WTC11 (cell line): ENCODE measurements around the gene TMEM181. TPM values are rescaled to one million over a fixed set of nuclear protein-coding genes. Genes with fewer than 3 reads are reported as not detected.

Source experiments
- ATF1 ChIP-seq: sonication (generic); formaldehyde crosslinking; IDR thresholded peaks from 2 replicates; pipeline ENCODE4 v1.8.1; 2023; ENCODE audit warnings: mild to moderate bottlenecking, moderate library complexity, missing genetic modification reagents
- ESRRA ChIP-seq: sonication (generic); formaldehyde crosslinking; IDR thresholded peaks from 2 replicates; pipeline ENCODE4 v1.8.1; 2022; ENCODE audit warnings: mild to moderate bottlenecking, missing genetic modification reagents, borderline replicate concordance
- ETV6 ChIP-seq: sonication (generic); formaldehyde crosslinking; IDR thresholded peaks from 2 replicates; pipeline ENCODE4 v1.8.1; 2022; ENCODE audit warnings: mild to moderate bottlenecking, missing genetic modification reagents
- GTF2I ChIP-seq: fragments of 250-450 bp; sonication (Bioruptor Pico); conservative IDR thresholded peaks from 2 replicates; pipeline ENCODE4 v1.4.0; 2021; ENCODE audit warnings: mild to moderate bottlenecking
- MYBL2 ChIP-seq: sonication (generic); formaldehyde crosslinking; IDR thresholded peaks from 2 replicates; pipeline ENCODE4 v1.8.1; 2023; ENCODE audit warnings: mild to moderate bottlenecking, moderate library complexity, missing genetic modification reagents
- NR2C2 ChIP-seq: sonication (generic); formaldehyde crosslinking; IDR thresholded peaks from 2 replicates; pipeline ENCODE4 v1.8.0; 2022; ENCODE audit warnings: mild to moderate bottlenecking, missing genetic modification reagents
- RELA ChIP-seq: sonication (generic); formaldehyde crosslinking; IDR thresholded peaks from 2 replicates; pipeline ENCODE4 v1.8.1; 2022; ENCODE audit warnings: missing genetic modification reagents, mild to moderate bottlenecking, borderline replicate concordance
- SMAD3 ChIP-seq: sonication (generic); formaldehyde crosslinking; IDR thresholded peaks from 2 replicates; pipeline ENCODE4 v1.8.0; 2022; ENCODE audit warnings: missing genetic modification reagents, mild to moderate bottlenecking, borderline replicate concordance
- TP53 ChIP-seq: sonication (generic); formaldehyde crosslinking; IDR thresholded peaks from 2 replicates; pipeline ENCODE4 v1.8.1; 2023; ENCODE audit warnings: mild to moderate bottlenecking, missing genetic modification reagents
- ZNF121 ChIP-seq: sonication (generic); formaldehyde crosslinking; IDR thresholded peaks from 2 replicates; pipeline ENCODE4 v1.8.0; 2023; ENCODE audit warnings: missing genetic modification reagents
- ZNF317 ChIP-seq: sonication (generic); formaldehyde crosslinking; IDR thresholded peaks from 2 replicates; pipeline ENCODE4 v1.8.1; 2023; ENCODE audit warnings: low read depth, mild to moderate bottlenecking, moderate library complexity, missing genetic modification reagents, borderline replicate concordance
- total RNA-seq: library from RNA; stranded (reverse); gene quantifications from 3 replicates; pipeline ENCODE4 v1.2.3, GENCODE V29; 2021
- TF ChIP-seq, protein P1 (sequence below): sonication (generic); formaldehyde crosslinking; IDR thresholded peaks from 2 replicates; pipeline ENCODE4 v1.8.1; 2023; ENCODE audit warnings: mild to moderate bottlenecking, missing genetic modification reagents, borderline replicate concordance
- TF ChIP-seq, protein P2 (sequence below): sonication (generic); formaldehyde crosslinking; IDR thresholded peaks from 2 replicates; pipeline ENCODE4 v1.8.1; 2022; ENCODE audit warnings: low read depth, mild to moderate bottlenecking, moderate library complexity, missing genetic modification reagents, borderline replicate concordance
- TF ChIP-seq, protein P3 (sequence below): sonication (generic); formaldehyde crosslinking; conservative IDR thresholded peaks from 2 replicates; pipeline ENCODE4 v1.8.1; 2023; ENCODE audit warnings: mild to moderate bottlenecking, low read depth, missing genetic modification reagents, moderate library complexity
- TF ChIP-seq, protein P4 (sequence below): sonication (generic); formaldehyde crosslinking; IDR thresholded peaks from 2 replicates; pipeline ENCODE4 v1.8.1; 2023; ENCODE audit warnings: mild to moderate bottlenecking, missing genetic modification reagents
- TF ChIP-seq, protein P5 (sequence below): sonication (generic); formaldehyde crosslinking; IDR thresholded peaks from 2 replicates; pipeline ENCODE4 v1.8.0; 2023; ENCODE audit warnings: missing genetic modification reagents, mild to moderate bottlenecking, borderline replicate concordance
- TF ChIP-seq, protein P6 (sequence below): sonication (generic); formaldehyde crosslinking; IDR thresholded peaks from 2 replicates; pipeline ENCODE4 v1.8.0; 2022; ENCODE audit warnings: mild to moderate bottlenecking, missing genetic modification reagents
- TF ChIP-seq, protein P7 (sequence below): sonication (generic); formaldehyde crosslinking; IDR thresholded peaks from 2 replicates; pipeline ENCODE4 v1.8.0; 2023; ENCODE audit warnings: mild to moderate bottlenecking, missing genetic modification reagents

TMEM181 gene
- total RNA-seq, 1 experiment from 2014 or later: 18.8 TPM

DNA sequence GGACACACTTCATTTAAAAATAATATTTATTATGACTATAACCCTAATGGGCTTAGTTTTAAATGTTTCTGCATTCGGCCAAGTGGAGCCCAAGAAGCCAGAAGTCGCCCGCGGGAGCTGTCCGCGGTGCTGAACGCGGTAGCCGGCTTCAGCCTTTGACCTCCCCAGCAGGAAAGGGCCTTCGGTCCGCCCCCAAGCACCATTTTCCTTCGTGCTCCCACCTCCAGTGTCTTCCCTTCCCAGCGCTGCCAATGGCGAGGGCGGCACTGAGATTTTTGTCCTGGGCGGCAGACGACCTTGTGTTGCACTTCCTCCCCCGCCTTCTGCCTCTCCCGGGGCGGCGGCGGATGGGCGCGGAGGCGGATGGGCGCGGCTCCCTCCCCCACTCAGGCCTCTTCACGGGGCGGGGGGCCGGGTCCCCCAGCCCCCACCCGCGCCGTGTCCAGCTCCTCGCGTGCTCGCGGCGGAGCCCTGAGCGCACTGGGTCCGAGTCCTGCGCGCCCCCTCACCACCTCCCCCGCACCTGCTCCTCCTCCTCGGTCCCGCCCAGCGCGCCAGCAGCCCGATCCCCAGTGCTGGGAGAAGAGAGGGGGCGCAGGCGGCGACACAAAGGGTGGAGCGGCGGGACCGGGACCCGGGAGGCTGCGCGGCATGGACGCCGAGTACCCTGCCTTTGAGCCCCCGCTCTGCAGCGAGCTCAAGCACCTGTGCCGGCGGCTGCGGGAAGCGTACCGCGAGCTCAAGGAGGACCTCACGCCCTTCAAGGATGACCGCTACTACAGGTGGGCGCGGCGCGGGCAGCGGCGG is 23.6 kb upstream of the TMEM181 start (continued):
- TF ChIP-seq ATF1 (CRISPR knock-in tag) (no peak), ZNF317 (CRISPR knock-in tag) (0 out of 2 replicates have a peak, but pooled peaks have one; percentile 46), SMAD3 (CRISPR knock-in tag) (peak; percentile 84; the same call in 1 of the 2 replicates), NR2C2 (no peak), ESRRA (CRISPR knock-in tag) (peak; percentile 79; the same call in 1 of the 2 replicates), MYBL2 (no peak; the same call in 1 of the 2 replicates), ETV6 (CRISPR knock-in tag) (peak; percentile 79), GTF2I (CRISPR knock-in tag) (no peak), ZNF121 (CRISPR knock-in tag) (no peak), RELA (CRISPR knock-in tag) (peak; percentile 82), TP53 (CRISPR knock-in tag) (peak; percentile 20; the same call in 1 of the 2 replicates)
- TF ChIP-seq, protein P1, sequence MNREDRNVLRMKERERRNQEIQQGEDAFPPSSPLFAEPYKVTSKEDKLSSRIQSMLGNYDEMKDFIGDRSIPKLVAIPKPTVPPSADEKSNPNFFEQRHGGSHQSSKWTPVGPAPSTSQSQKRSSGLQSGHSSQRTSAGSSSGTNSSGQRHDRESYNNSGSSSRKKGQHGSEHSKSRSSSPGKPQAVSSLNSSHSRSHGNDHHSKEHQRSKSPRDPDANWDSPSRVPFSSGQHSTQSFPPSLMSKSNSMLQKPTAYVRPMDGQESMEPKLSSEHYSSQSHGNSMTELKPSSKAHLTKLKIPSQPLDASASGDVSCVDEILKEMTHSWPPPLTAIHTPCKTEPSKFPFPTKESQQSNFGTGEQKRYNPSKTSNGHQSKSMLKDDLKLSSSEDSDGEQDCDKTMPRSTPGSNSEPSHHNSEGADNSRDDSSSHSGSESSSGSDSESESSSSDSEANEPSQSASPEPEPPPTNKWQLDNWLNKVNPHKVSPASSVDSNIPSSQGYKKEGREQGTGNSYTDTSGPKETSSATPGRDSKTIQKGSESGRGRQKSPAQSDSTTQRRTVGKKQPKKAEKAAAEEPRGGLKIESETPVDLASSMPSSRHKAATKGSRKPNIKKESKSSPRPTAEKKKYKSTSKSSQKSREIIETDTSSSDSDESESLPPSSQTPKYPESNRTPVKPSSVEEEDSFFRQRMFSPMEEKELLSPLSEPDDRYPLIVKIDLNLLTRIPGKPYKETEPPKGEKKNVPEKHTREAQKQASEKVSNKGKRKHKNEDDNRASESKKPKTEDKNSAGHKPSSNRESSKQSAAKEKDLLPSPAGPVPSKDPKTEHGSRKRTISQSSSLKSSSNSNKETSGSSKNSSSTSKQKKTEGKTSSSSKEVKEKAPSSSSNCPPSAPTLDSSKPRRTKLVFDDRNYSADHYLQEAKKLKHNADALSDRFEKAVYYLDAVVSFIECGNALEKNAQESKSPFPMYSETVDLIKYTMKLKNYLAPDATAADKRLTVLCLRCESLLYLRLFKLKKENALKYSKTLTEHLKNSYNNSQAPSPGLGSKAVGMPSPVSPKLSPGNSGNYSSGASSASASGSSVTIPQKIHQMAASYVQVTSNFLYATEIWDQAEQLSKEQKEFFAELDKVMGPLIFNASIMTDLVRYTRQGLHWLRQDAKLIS (CRISPR knock-in tag): 0 out of 2 replicates have a peak, but pooled peaks have one; percentile 42
- TF ChIP-seq, protein P2, sequence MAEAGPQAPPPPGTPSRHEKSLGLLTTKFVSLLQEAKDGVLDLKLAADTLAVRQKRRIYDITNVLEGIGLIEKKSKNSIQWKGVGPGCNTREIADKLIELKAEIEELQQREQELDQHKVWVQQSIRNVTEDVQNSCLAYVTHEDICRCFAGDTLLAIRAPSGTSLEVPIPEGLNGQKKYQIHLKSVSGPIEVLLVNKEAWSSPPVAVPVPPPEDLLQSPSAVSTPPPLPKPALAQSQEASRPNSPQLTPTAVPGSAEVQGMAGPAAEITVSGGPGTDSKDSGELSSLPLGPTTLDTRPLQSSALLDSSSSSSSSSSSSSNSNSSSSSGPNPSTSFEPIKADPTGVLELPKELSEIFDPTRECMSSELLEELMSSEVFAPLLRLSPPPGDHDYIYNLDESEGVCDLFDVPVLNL (CRISPR knock-in tag): peak; percentile 7; the same call in 1 of the 2 replicates
- TF ChIP-seq, protein P3, sequence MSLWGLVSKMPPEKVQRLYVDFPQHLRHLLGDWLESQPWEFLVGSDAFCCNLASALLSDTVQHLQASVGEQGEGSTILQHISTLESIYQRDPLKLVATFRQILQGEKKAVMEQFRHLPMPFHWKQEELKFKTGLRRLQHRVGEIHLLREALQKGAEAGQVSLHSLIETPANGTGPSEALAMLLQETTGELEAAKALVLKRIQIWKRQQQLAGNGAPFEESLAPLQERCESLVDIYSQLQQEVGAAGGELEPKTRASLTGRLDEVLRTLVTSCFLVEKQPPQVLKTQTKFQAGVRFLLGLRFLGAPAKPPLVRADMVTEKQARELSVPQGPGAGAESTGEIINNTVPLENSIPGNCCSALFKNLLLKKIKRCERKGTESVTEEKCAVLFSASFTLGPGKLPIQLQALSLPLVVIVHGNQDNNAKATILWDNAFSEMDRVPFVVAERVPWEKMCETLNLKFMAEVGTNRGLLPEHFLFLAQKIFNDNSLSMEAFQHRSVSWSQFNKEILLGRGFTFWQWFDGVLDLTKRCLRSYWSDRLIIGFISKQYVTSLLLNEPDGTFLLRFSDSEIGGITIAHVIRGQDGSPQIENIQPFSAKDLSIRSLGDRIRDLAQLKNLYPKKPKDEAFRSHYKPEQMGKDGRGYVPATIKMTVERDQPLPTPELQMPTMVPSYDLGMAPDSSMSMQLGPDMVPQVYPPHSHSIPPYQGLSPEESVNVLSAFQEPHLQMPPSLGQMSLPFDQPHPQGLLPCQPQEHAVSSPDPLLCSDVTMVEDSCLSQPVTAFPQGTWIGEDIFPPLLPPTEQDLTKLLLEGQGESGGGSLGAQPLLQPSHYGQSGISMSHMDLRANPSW (CRISPR knock-in tag): no peak
- TF ChIP-seq, protein P4, sequence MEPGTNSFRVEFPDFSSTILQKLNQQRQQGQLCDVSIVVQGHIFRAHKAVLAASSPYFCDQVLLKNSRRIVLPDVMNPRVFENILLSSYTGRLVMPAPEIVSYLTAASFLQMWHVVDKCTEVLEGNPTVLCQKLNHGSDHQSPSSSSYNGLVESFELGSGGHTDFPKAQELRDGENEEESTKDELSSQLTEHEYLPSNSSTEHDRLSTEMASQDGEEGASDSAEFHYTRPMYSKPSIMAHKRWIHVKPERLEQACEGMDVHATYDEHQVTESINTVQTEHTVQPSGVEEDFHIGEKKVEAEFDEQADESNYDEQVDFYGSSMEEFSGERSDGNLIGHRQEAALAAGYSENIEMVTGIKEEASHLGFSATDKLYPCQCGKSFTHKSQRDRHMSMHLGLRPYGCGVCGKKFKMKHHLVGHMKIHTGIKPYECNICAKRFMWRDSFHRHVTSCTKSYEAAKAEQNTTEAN (CRISPR knock-in tag): no peak; the same call in 1 of the 2 replicates
- TF ChIP-seq, protein P5, sequence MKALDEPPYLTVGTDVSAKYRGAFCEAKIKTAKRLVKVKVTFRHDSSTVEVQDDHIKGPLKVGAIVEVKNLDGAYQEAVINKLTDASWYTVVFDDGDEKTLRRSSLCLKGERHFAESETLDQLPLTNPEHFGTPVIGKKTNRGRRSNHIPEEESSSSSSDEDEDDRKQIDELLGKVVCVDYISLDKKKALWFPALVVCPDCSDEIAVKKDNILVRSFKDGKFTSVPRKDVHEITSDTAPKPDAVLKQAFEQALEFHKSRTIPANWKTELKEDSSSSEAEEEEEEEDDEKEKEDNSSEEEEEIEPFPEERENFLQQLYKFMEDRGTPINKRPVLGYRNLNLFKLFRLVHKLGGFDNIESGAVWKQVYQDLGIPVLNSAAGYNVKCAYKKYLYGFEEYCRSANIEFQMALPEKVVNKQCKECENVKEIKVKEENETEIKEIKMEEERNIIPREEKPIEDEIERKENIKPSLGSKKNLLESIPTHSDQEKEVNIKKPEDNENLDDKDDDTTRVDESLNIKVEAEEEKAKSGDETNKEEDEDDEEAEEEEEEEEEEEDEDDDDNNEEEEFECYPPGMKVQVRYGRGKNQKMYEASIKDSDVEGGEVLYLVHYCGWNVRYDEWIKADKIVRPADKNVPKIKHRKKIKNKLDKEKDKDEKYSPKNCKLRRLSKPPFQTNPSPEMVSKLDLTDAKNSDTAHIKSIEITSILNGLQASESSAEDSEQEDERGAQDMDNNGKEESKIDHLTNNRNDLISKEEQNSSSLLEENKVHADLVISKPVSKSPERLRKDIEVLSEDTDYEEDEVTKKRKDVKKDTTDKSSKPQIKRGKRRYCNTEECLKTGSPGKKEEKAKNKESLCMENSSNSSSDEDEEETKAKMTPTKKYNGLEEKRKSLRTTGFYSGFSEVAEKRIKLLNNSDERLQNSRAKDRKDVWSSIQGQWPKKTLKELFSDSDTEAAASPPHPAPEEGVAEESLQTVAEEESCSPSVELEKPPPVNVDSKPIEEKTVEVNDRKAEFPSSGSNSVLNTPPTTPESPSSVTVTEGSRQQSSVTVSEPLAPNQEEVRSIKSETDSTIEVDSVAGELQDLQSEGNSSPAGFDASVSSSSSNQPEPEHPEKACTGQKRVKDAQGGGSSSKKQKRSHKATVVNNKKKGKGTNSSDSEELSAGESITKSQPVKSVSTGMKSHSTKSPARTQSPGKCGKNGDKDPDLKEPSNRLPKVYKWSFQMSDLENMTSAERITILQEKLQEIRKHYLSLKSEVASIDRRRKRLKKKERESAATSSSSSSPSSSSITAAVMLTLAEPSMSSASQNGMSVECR (CRISPR knock-in tag): peak; percentile 55; the same call in 1 of the 2 replicates
- TF ChIP-seq, protein P6, sequence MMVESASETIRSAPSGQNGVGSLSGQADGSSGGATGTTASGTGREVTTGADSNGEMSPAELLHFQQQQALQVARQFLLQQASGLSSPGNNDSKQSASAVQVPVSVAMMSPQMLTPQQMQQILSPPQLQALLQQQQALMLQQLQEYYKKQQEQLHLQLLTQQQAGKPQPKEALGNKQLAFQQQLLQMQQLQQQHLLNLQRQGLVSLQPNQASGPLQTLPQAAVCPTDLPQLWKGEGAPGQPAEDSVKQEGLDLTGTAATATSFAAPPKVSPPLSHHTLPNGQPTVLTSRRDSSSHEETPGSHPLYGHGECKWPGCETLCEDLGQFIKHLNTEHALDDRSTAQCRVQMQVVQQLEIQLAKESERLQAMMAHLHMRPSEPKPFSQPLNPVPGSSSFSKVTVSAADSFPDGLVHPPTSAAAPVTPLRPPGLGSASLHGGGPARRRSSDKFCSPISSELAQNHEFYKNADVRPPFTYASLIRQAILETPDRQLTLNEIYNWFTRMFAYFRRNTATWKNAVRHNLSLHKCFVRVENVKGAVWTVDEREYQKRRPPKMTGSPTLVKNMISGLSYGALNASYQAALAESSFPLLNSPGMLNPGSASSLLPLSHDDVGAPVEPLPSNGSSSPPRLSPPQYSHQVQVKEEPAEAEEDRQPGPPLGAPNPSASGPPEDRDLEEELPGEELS (CRISPR knock-in tag): peak; percentile 71
- TF ChIP-seq, protein P7, sequence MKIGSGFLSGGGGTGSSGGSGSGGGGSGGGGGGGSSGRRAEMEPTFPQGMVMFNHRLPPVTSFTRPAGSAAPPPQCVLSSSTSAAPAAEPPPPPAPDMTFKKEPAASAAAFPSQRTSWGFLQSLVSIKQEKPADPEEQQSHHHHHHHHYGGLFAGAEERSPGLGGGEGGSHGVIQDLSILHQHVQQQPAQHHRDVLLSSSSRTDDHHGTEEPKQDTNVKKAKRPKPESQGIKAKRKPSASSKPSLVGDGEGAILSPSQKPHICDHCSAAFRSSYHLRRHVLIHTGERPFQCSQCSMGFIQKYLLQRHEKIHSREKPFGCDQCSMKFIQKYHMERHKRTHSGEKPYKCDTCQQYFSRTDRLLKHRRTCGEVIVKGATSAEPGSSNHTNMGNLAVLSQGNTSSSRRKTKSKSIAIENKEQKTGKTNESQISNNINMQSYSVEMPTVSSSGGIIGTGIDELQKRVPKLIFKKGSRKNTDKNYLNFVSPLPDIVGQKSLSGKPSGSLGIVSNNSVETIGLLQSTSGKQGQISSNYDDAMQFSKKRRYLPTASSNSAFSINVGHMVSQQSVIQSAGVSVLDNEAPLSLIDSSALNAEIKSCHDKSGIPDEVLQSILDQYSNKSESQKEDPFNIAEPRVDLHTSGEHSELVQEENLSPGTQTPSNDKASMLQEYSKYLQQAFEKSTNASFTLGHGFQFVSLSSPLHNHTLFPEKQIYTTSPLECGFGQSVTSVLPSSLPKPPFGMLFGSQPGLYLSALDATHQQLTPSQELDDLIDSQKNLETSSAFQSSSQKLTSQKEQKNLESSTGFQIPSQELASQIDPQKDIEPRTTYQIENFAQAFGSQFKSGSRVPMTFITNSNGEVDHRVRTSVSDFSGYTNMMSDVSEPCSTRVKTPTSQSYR (CRISPR knock-in tag): peak; percentile 54; the same call in 1 of the 2 replicates
